Measurements from ENCODE around the gene ADAMTS12.

The ADAMTS12 gene

GRCh38 chr5:33807771-33808170 is 84.0 kb downstream of the ADAMTS12 start:
- Histone ChIP-seq H2AFZ (ENCODE audit: low read depth, low read length) (no peak overlapping the region), H3K27ac (ENCODE audit: low read length) (no peak overlapping the region), H3K4me2 (ENCODE audit: low read length) (no peak overlapping the region), H3K4me1 (ENCODE audit: low read length) (no peaks in the 10 kb centered on the region), H4K20me1 (ENCODE audit: insufficient read depth, low read length) (no peaks in the 10 kb centered on the region), H3K9me3 (ENCODE audit: insufficient read depth, low read length) (no peaks in the 10 kb centered on the region), H3K9ac (ENCODE audit: low read length) (no peak overlapping the region), H3K4me3 (ENCODE audit: low read length) (no peak overlapping the region), H3K36me3 (replicated peaks; ENCODE audit: low read depth, low read length) (no peaks in the 10 kb centered on the region), H3K27me3 (ENCODE audit: low read depth, low read length) (no peaks in the 10 kb centered on the region), H3K79me2 (ENCODE audit: low read length) (no peaks in the 10 kb centered on the region)
- no peak for TF ChIP-seq CTCF (IDR thresholded peaks at IDR 0.05; ENCODE audit: low read depth, low read length)
- no peak for TF ChIP-seq EZH2phosphoT487 (IDR thresholded peaks at IDR 0.05; ENCODE audit: low read depth)

GRCh38 chr5:33806738-33807442 is 84.9 kb downstream of the ADAMTS12 start:
- Histone ChIP-seq H3K27me3 (ENCODE audit: low read depth, low read length) (no peaks in the 10 kb centered on the region), H3K9ac (ENCODE audit: low read length) (no peak overlapping the region), H3K79me2 (ENCODE audit: low read length) (no peaks in the 10 kb centered on the region), H3K4me3 (ENCODE audit: low read length) (no peak overlapping the region), H3K4me1 (ENCODE audit: low read length) (no peaks in the 10 kb centered on the region), H3K9me3 (ENCODE audit: insufficient read depth, low read length) (no peaks in the 10 kb centered on the region), H3K4me2 (ENCODE audit: low read length) (no peak overlapping the region), H4K20me1 (ENCODE audit: insufficient read depth, low read length) (no peaks in the 10 kb centered on the region), H2AFZ (ENCODE audit: low read depth, low read length) (no peak overlapping the region), H3K27ac (ENCODE audit: low read length) (no peak overlapping the region), H3K36me3 (replicated peaks; ENCODE audit: low read depth, low read length) (no peaks in the 10 kb centered on the region)
- TF ChIP-seq CTCF (IDR thresholded peaks at IDR 0.05; ENCODE audit: low read depth, low read length) (no peak), EZH2phosphoT487 (IDR thresholded peaks at IDR 0.05; ENCODE audit: low read depth) (no peak)

GRCh38 chr5:33801292-33801691 is 90.5 kb downstream of the ADAMTS12 start:
- H3K27ac ChIP-seq (ENCODE audit: low read length): no peak overlapping the region
- no peaks in the 10 kb centered on the region for H3K79me2 ChIP-seq (ENCODE audit: low read length)
- H3K4me2 ChIP-seq (ENCODE audit: low read length): no peak overlapping the region
- H4K20me1 ChIP-seq (ENCODE audit: insufficient read depth, low read length): no peaks in the 10 kb centered on the region
- no peaks in the 10 kb centered on the region for H3K27me3 ChIP-seq (ENCODE audit: low read depth, low read length)
- no peak overlapping the region for H3K4me3 ChIP-seq (ENCODE audit: low read length)
- H3K4me1 ChIP-seq (ENCODE audit: low read length): no peaks in the 10 kb centered on the region
- H2AFZ ChIP-seq (ENCODE audit: low read depth, low read length): no peak overlapping the region
- H3K36me3 ChIP-seq (replicated peaks; ENCODE audit: low read depth, low read length): no peaks in the 10 kb centered on the region
- H3K9me3 ChIP-seq (ENCODE audit: insufficient read depth, low read length): no peaks in the 10 kb centered on the region
- H3K9ac ChIP-seq (ENCODE audit: low read length): no peak overlapping the region
- TF ChIP-seq EZH2phosphoT487 (IDR thresholded peaks at IDR 0.05; ENCODE audit: low read depth) (no peak), CTCF (IDR thresholded peaks at IDR 0.05; ENCODE audit: low read depth, low read length) (no peak)

GRCh38 chr5:33800241-33800950 is 91.4 kb downstream of the ADAMTS12 start:
- Histone ChIP-seq H3K9ac (ENCODE audit: low read length) (no peak overlapping the region), H3K9me3 (ENCODE audit: insufficient read depth, low read length) (no peaks in the 10 kb centered on the region), H3K4me1 (ENCODE audit: low read length) (no peaks in the 10 kb centered on the region), H3K36me3 (replicated peaks; ENCODE audit: low read depth, low read length) (no peaks in the 10 kb centered on the region), H3K4me2 (ENCODE audit: low read length) (no peak overlapping the region), H4K20me1 (ENCODE audit: insufficient read depth, low read length) (no peaks in the 10 kb centered on the region), H3K79me2 (ENCODE audit: low read length) (no peaks in the 10 kb centered on the region), H3K27ac (ENCODE audit: low read length) (no peak overlapping the region), H2AFZ (ENCODE audit: low read depth, low read length) (no peak overlapping the region), H3K4me3 (ENCODE audit: low read length) (no peak overlapping the region), H3K27me3 (ENCODE audit: low read depth, low read length) (no peaks in the 10 kb centered on the region)
- no peak for TF ChIP-seq EZH2phosphoT487 (IDR thresholded peaks at IDR 0.05; ENCODE audit: low read depth)
